ENCODE data around the gene COL8A1. TPM values are rescaled to one million over a fixed set of nuclear protein-coding genes. Genes with fewer than 3 reads are reported as not detected.

Gene COL8A1
- total RNA-seq, 2 experiments from 2014 or later: 0.10 TPM; not detected in 1

DNA sequence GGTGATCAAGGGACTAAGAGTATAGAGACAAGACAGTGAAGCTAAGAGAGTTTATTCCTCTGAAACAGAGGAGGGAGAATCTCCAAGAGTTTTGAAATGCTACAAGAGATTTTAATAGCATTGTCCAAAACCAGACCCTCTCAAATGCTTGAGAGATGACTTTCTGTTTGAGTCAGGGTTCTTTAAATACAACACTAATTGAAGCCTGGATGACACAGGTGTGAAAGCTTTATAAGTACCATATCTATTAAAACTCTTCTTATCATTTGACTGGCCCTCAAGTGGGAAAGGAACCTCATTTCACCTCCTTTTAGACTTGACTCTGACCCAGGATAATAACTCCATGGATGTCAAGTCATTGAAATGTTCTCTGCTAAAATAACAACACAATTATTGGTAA lies 5.6 kb downstream of the COL8A1 start:
- Mint-ChIP-seq H3K27me3 (ENCODE audit: low read depth) (peaks cover 15% of the 10 kb centered on the region), H3K4me1 (ENCODE audit: low read depth) (no peaks in the 10 kb centered on the region), H3K36me3 (ENCODE audit: low read depth) (no peaks in the 10 kb centered on the region), H3K27ac (no peak overlapping the region), H3K9me3 (ENCODE audit: insufficient read depth) (no peaks in the 10 kb centered on the region), H3K4me3 (no peak overlapping the region)
- CTCF ChIA-PET: interaction anchor here (1.1 to 2.2 kb wide), 4 partner anchors 12 to 110 kb away, joined by 3 to 8 read pairs (median 5); no protein-coding TSS in a partner anchor
- POLR2A ChIA-PET: no interaction called here
- DNase-seq (no peak), ATAC-seq (no peak)

DNA sequence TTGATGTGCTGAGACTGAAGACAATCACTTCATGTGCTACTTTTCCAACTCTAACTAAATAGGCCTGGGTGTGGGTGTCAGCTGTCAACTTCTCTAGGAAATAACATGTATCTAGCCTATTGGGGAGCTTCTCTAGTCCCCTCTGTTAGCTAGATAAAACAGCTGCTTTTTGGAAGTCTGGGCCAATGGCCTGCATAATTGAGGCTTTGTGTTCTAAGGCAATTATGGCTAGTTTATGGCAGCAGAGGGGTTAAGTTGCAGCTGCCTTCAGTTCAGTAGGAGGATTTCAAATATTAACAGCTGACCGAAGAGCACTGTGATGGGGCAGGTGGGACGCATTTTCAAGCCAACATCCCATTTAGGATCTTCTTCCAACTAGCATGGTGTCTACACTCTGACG lies 6.4 kb downstream of the COL8A1 start:
- Mint-ChIP-seq H3K4me1 (ENCODE audit: low read depth) (no peaks in the 10 kb centered on the region), H3K36me3 (ENCODE audit: low read depth) (no peaks in the 10 kb centered on the region), H3K27ac (no peak overlapping the region), H3K27me3 (ENCODE audit: low read depth) (peaks cover 11% of the 10 kb centered on the region), H3K4me3 (no peak overlapping the region), H3K9me3 (ENCODE audit: insufficient read depth) (no peaks in the 10 kb centered on the region)
- POLR2A ChIA-PET: no interaction called here
- no peak for ATAC-seq
- no peak for DNase-seq
- CTCF ChIA-PET: interaction anchor here (1.0 to 2.2 kb wide), 5 partner anchors 9 to 109 kb away, joined by 3 to 8 read pairs (median 4); no protein-coding TSS in a partner anchor

- no peak for DNase-seq
- ATAC-seq: no peak
- Mint-ChIP-seq H3K4me3 (no peak overlapping the region), H3K4me1 (ENCODE audit: low read depth) (no peaks in the 10 kb centered on the region), H3K27ac (no peak overlapping the region), H3K36me3 (ENCODE audit: low read depth) (no peaks in the 10 kb centered on the region), H3K27me3 (ENCODE audit: low read depth) (peaks cover 9% of the 10 kb centered on the region), H3K9me3 (ENCODE audit: insufficient read depth) (no peaks in the 10 kb centered on the region)
- ChIA-PET POLR2A (no interaction called here), CTCF (interaction anchor here (0.6 to 2.2 kb wide), 6 partner anchors 9 to 109 kb away, joined by 3 to 8 read pairs (median 4); no protein-coding TSS in a partner anchor)
Observed at GRCh38 chr3:99645277-99646106, 7.1 kb downstream of the COL8A1 start.

- ChIA-PET CTCF (interaction anchor here (2.2 kb wide), 1 partner anchor 10 kb away, joined by 6 read pairs; no protein-coding TSS in a partner anchor), POLR2A (no interaction called here)
- Mint-ChIP-seq H3K4me3 (no peak overlapping the region), H3K36me3 (ENCODE audit: low read depth) (no peaks in the 10 kb centered on the region), H3K27me3 (ENCODE audit: low read depth) (peaks cover 8% of the 10 kb centered on the region), H3K27ac (no peak overlapping the region), H3K4me1 (ENCODE audit: low read depth) (no peaks in the 10 kb centered on the region), H3K9me3 (ENCODE audit: insufficient read depth) (no peaks in the 10 kb centered on the region)
- ATAC-seq: no peak
- no peak for DNase-seq
Observed at GRCh38 chr3:99646107-99646435, 7.7 kb downstream of the COL8A1 start.

- Mint-ChIP-seq H3K4me1 (ENCODE audit: low read depth) (no peaks in the 10 kb centered on the region), H3K27ac (no peak overlapping the region), H3K4me3 (no peak overlapping the region), H3K27me3 (ENCODE audit: low read depth) (peaks cover 2% of the 10 kb centered on the region), H3K36me3 (ENCODE audit: low read depth) (no peaks in the 10 kb centered on the region), H3K9me3 (ENCODE audit: insufficient read depth) (no peaks in the 10 kb centered on the region)
- ATAC-seq: no peak
- ChIA-PET CTCF (no interaction called here), POLR2A (no interaction called here)
- DNase-seq: no peak
Observed at GRCh38 chr3:99647081-99647480, 8.7 kb downstream of the COL8A1 start.

GRCh38 chr3:99648101-99648500 lies 9.7 kb downstream of the COL8A1 start:
- DNase-seq (no peak), ATAC-seq (no peak)
- Mint-ChIP-seq H3K27me3 (ENCODE audit: low read depth) (peaks cover 2% of the 10 kb centered on the region), H3K9me3 (ENCODE audit: insufficient read depth) (no peaks in the 10 kb centered on the region), H3K36me3 (ENCODE audit: low read depth) (no peaks in the 10 kb centered on the region), H3K4me1 (ENCODE audit: low read depth) (no peaks in the 10 kb centered on the region), H3K4me3 (no peak overlapping the region), H3K27ac (no peak overlapping the region)
- CTCF ChIA-PET: no interaction called here
- POLR2A ChIA-PET: no interaction called here

DNA sequence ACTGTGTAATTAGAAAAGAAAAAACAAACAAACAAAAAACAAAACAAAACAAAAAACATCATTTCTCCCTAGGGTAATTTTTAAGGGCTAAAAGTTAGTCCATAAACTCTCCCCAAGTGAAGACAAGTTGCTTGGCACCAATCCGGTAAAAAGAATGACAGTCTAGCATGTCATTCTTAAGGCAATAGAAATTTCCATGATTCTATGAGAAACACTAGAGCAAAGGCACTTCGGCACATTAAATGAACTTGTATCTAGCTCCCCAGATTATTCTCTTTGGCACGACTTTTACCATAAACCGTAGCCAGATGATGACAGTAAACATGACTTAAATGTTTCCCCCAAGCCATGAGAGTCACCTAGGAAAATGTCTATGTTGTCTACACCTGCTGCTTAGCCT lies 10.1 kb downstream of the COL8A1 start:
- no peaks in the 10 kb centered on the region for H3K9me3 Mint-ChIP-seq (ENCODE audit: insufficient read depth)
- DNase-seq (no peak), ATAC-seq (no peak)
- no peaks in the 10 kb centered on the region for H3K4me1 Mint-ChIP-seq (ENCODE audit: low read depth)
- ChIA-PET CTCF (no interaction called here), POLR2A (no interaction called here)
- H3K36me3 Mint-ChIP-seq (ENCODE audit: low read depth): no peaks in the 10 kb centered on the region
- no peak overlapping the region for H3K4me3 Mint-ChIP-seq
- H3K27ac Mint-ChIP-seq: no peak overlapping the region
- peaks cover 2% of the 10 kb centered on the region for H3K27me3 Mint-ChIP-seq (ENCODE audit: low read depth)

DNA sequence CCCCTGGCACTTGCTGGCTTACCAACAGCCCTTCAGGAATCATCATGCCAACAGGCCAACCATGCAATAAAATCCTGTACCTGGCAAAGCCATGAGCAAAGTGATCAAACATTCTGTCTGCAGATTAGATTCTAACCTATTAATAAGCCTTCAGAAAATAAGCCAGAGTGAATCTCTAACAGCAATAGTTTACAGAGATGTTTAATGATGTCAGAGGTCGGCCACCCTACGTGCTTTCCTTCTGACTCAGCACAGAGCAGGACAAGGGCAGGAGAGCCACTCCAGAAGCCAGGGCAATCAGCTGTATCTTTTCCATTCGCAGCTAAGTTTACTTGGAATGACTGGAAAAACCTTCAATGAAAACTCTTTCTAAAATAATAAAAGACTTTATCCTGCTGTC lies 13.1 kb downstream of the COL8A1 start:
- POLR2A ChIA-PET: no interaction called here
- DNase-seq: no peak

DNA sequence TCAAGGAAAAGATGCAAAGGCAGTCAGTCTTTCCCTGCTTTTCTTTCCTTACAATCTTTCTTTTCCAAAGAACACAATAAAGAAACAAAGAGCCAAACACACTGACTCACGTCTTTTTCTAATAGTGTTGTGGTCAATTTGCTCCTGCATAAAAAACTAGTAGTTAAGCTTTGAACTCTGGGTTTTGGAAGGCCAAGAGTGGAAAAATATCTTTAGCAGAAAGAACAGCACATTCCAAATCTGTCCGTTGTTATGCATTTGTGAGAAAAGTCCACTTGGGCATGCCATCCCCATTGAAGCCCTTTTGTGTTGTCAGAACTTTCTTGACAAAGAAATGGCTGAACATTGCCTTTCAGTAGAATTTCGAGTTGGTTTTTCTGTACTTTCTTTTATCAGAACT lies 18.2 kb downstream of the COL8A1 start:
- Mint-ChIP-seq H3K4me1 (ENCODE audit: low read depth) (no peaks in the 10 kb centered on the region), H3K27me3 (ENCODE audit: low read depth) (no peaks in the 10 kb centered on the region), H3K27ac (no peak overlapping the region), H3K4me3 (no peak overlapping the region), H3K9me3 (ENCODE audit: insufficient read depth) (no peaks in the 10 kb centered on the region), H3K36me3 (ENCODE audit: low read depth) (no peaks in the 10 kb centered on the region)
- DNase-seq (no peak), ATAC-seq (no peak)
- ChIA-PET CTCF (interaction anchor here (1.7 to 2.0 kb wide), 2 partner anchors 12 to 31 kb away, joined by 6 read pairs; no protein-coding TSS in a partner anchor), POLR2A (no interaction called here)

More for the DNA sequence above, 13.1 kb downstream of the COL8A1 start:
- H3K36me3 Mint-ChIP-seq (ENCODE audit: low read depth): no peaks in the 10 kb centered on the region
- peaks cover 2% of the 10 kb centered on the region for H3K27me3 Mint-ChIP-seq (ENCODE audit: low read depth)
- CTCF ChIA-PET: no interaction called here
- no peak overlapping the region for H3K4me3 Mint-ChIP-seq
- H3K4me1 Mint-ChIP-seq (ENCODE audit: low read depth): no peaks in the 10 kb centered on the region
- no peak for ATAC-seq
- no peaks in the 10 kb centered on the region for H3K9me3 Mint-ChIP-seq (ENCODE audit: insufficient read depth)
- no peak overlapping the region for H3K27ac Mint-ChIP-seq

GRCh38 chr3:99658274-99658673 lies 19.9 kb downstream of the COL8A1 start:
- ChIA-PET CTCF (no interaction called here), POLR2A (no interaction called here)
- H3K4me3 Mint-ChIP-seq: no peak overlapping the region
- H3K9me3 Mint-ChIP-seq (ENCODE audit: insufficient read depth): no peaks in the 10 kb centered on the region
- H3K4me1 Mint-ChIP-seq (ENCODE audit: low read depth): no peaks in the 10 kb centered on the region
- ATAC-seq: no peak
- H3K36me3 Mint-ChIP-seq (ENCODE audit: low read depth): no peaks in the 10 kb centered on the region
- H3K27ac Mint-ChIP-seq: no peak overlapping the region
- H3K27me3 Mint-ChIP-seq (ENCODE audit: low read depth): no peaks in the 10 kb centered on the region
- DNase-seq: no peak

GRCh38 chr3:99659032-99659431 lies 20.6 kb downstream of the COL8A1 start:
- H3K4me1 Mint-ChIP-seq (ENCODE audit: low read depth): no peaks in the 10 kb centered on the region
- H3K4me3 Mint-ChIP-seq: no peak overlapping the region
- no peaks in the 10 kb centered on the region for H3K27me3 Mint-ChIP-seq (ENCODE audit: low read depth)
- ChIA-PET POLR2A (no interaction called here), CTCF (no interaction called here)
- H3K36me3 Mint-ChIP-seq (ENCODE audit: low read depth): no peaks in the 10 kb centered on the region
- no peak overlapping the region for H3K27ac Mint-ChIP-seq
- no peak for ATAC-seq
- DNase-seq: no peak
- H3K9me3 Mint-ChIP-seq (ENCODE audit: insufficient read depth): no peaks in the 10 kb centered on the region

DNA sequence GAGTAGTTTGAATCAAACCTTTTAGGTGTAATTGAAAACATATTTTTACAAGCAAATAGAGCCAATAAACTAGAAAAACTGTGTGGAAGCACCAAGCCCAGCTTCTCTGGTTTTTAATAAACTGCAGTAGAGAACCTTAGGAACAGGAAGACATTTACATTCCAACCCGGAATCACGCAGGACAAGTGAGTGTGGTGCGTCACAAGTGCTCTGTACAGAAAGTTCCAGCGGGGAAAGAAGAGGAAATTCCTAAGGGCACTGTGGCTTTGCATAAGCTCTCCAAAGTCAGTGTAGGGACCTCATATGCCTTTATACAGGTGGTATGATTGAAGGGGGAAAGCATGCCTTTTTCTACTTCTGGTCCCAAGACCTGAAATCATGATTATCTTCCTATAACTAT lies 21.6 kb downstream of the COL8A1 start:
- H3K27me3 Mint-ChIP-seq (ENCODE audit: low read depth): no peaks in the 10 kb centered on the region
- no peak overlapping the region for H3K27ac Mint-ChIP-seq
- H3K9me3 Mint-ChIP-seq (ENCODE audit: insufficient read depth): no peaks in the 10 kb centered on the region
- no peak for DNase-seq
- no peak for ATAC-seq
- CTCF ChIA-PET: interaction anchor here (1.5 kb wide), 1 partner anchor 15 kb away, joined by 4 read pairs; no protein-coding TSS in a partner anchor
- no peaks in the 10 kb centered on the region for H3K4me1 Mint-ChIP-seq (ENCODE audit: low read depth)
- H3K36me3 Mint-ChIP-seq (ENCODE audit: low read depth): no peaks in the 10 kb centered on the region
- H3K4me3 Mint-ChIP-seq: no peak overlapping the region
- POLR2A ChIA-PET: no interaction called here
